Thyroid gland (tissue), 4 donors: Measurements from ENCODE around the gene OGG1. TPM values are rescaled to one million over a fixed set of nuclear protein-coding genes. Genes with fewer than 3 reads are reported as not detected.

ENCODE experiments used
- DNase-seq, 2 donors: peaks; one replicate each; pipeline ENCODE4 v3.0.0-alpha.2; 2019
- H3K27ac ChIP-seq, 3 donors: fragments of 200-600 bp; sonication (generic); 1 replicate in 2 of 3; 2 replicates in 1 of 3; pipeline ENCODE4 v1.5.1; 2016 to 2019; ENCODE audit warnings: mild to moderate bottlenecking in 1 of 3, moderate library complexity in 1 of 3
- H3K27me3 ChIP-seq: fragments of 200-600 bp; sonication (generic); one replicate; pipeline ENCODE4 v1.5.1; 2019
- H3K36me3 ChIP-seq, 2 donors: fragments of 200-600 bp; sonication (generic); one replicate each; pipeline ENCODE4 v1.5.1; 2016 to 2019
- H3K4me1 ChIP-seq, 2 donors: fragments of 200-600 bp; sonication (generic); one replicate each; pipeline ENCODE4 v1.5.1; 2017 to 2019
- H3K4me3 ChIP-seq, 3 donors: fragments of 200-600 bp; sonication (generic); replicated peaks in 1 of 3; 1 replicate in 2 of 3; 2 replicates in 1 of 3; pipeline ENCODE4 v1.5.1; 2016; ENCODE audit warnings: mild to moderate bottlenecking in 1 of 3
- H3K9me3 ChIP-seq: fragments of 200-600 bp; sonication (generic); one replicate; pipeline ENCODE4 v1.5.1; 2017
- CTCF ChIP-seq, 6 experiments: fragments of 200-600 bp in 3 of 6; fragments of 450-650 bp in 3 of 6; sonication (generic) in 3 of 6; IDR thresholded peaks; one replicate each; pipeline ENCODE4 v1.5.1; 2016 to 2019; ENCODE audit warnings: antibody characterized with exemption in 6 of 6, mild to moderate bottlenecking in 2 of 6, inconsistent platforms in 1 of 6, moderate library complexity in 1 of 6
- POLR2A ChIP-seq, 2 donors: fragments of 450-650 bp; IDR thresholded peaks; one replicate each; pipeline ENCODE4 v1.6.1; 2017; ENCODE audit warnings: antibody characterized with exemption in 2 of 2, mild to moderate bottlenecking in 2 of 2, moderate library complexity in 1 of 2
- WGBS, 2 donors: methylation state at CpG; one replicate each; pipeline ENCODE4 v1.1.5; 2017; 5-methylcytosine and 5-hydroxymethylcytosine counted together
- intact Hi-C: fragments of 100-400 bp; cut with DNase I; formaldehyde crosslinking; loops from one replicate; pipeline ENCODE4 v1.15.1; 2023
- total RNA-seq, 4 donors: library from RNA; depleted of rRNA; stranded (reverse); fragments of >200 nt; gene quantifications; one replicate each; pipeline ENCODE4 v1.2.3, GENCODE V29; 2016

Gene OGG1
- total RNA-seq, 4 donors from 2014 or later, result 23.7 to 46.6 (median 30.3) TPM

GRCh38 chr3:9718118-9718517 lies 31.6 kb upstream of the OGG1 start:
- intact Hi-C loops, result no loop called here
- no peak for DNase-seq
- H3K36me3 ChIP-seq, result no peaks in the 10 kb centered on the region
- no peaks in the 10 kb centered on the region for H3K9me3 ChIP-seq
- H3K27me3 ChIP-seq, result no peaks in the 10 kb centered on the region
- no peak for TF ChIP-seq CTCF (IDR thresholded peaks at IDR 0.05)
- TF ChIP-seq POLR2A (IDR thresholded peaks at IDR 0.05), result no peak
- 74 to 82% methylated on average over 4 of the region's 4 CpGs for WGBS, 2 donors
- H3K4me3 ChIP-seq, result no peak overlapping the region
- no peaks in the 10 kb centered on the region for H3K4me1 ChIP-seq
- H3K27ac ChIP-seq, result no peak overlapping the region

DNA sequence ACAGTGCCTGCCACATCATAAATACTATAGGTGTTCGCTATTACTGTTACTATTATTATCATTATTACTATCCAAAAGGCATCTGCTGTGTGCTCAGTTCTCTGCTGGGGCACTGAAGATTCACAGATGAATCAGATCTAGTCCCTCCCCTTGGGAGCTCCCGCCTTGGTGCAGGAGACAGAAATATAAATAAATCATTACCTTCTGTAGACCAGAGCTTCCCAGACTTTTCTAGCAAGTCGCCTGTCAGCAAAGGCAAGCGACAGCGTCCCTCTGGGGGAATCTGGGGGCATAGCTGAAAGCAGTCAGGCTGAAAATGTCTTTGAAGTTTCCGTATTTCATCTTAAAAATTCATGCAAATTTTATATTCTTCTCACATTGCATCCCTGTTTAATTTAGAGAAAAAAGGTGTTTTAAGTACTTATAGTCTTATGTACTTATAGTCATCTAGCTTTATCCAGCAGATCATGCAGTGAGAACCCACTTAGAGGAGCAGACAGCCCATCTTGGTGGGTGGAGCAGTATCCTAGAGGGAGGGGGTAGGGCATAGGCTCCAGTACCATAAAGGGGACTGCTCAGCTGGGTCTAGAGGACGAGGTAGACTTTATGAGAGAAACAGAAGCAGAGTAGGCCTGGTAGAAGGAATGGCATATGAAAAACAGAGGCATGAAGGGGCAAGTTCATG lies 28.6 kb upstream of the OGG1 start:
- WGBS, 2 donors, result 43 to 45% methylated on average over 7 of the region's 7 CpGs
- H3K27me3 ChIP-seq, result no peaks in the 10 kb centered on the region
- no peak for TF ChIP-seq POLR2A (IDR thresholded peaks at IDR 0.05)
- no peak for TF ChIP-seq CTCF (IDR thresholded peaks at IDR 0.05)
- intact Hi-C loops, result no loop called here
- no peaks in the 10 kb centered on the region for H3K4me1 ChIP-seq
- no peak for DNase-seq
- H3K36me3 ChIP-seq, result no peaks in the 10 kb centered on the region
- H3K27ac ChIP-seq, result no peak overlapping the region
- H3K4me3 ChIP-seq, result no peak overlapping the region
- no peaks in the 10 kb centered on the region for H3K9me3 ChIP-seq

DNA sequence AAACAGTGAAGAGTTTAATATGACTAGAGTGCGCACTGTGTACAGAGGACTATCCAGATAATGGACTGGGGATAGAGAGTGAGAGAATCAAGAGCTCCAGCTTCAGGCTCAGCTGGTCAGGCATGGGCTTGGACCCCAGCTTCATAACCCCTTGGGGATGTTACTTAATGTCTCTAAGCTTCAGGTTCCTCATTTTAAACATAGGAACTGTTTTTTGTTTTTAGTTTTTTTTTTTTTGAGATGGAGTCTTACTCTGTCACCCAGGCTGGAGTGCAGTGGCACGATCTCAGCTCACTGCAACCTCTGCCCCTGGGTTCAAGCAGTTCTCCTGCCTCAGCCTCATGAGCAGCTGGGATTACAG lies 28.1 kb upstream of the OGG1 start:
- no peaks in the 10 kb centered on the region for H3K36me3 ChIP-seq
- WGBS, 2 donors, result 90% methylated on average over 2 of the region's 2 CpGs
- TF ChIP-seq POLR2A (IDR thresholded peaks at IDR 0.05) (no peak), CTCF (IDR thresholded peaks at IDR 0.05) (no peak)
- intact Hi-C loops, result no loop called here
- no peaks in the 10 kb centered on the region for H3K4me1 ChIP-seq
- DNase-seq, result no peak
- H3K27me3 ChIP-seq, result no peaks in the 10 kb centered on the region
- no peak overlapping the region for H3K4me3 ChIP-seq
- no peaks in the 10 kb centered on the region for H3K9me3 ChIP-seq
- H3K27ac ChIP-seq, result no peak overlapping the region

- 86 to 87% methylated on average over 4 of the region's 4 CpGs for WGBS, 2 donors
- Histone ChIP-seq H3K27ac (no peak overlapping the region), H3K4me1 (peaks cover 4 to 5% of the 10 kb centered on the region in 2 donors), H3K36me3 (no peaks in the 10 kb centered on the region), H3K9me3 (no peaks in the 10 kb centered on the region), H3K4me3 (no peak overlapping the region), H3K27me3 (no peaks in the 10 kb centered on the region)
- TF ChIP-seq CTCF (IDR thresholded peaks at IDR 0.05), result no peak
- no peak for TF ChIP-seq POLR2A (IDR thresholded peaks at IDR 0.05)
- no peak for DNase-seq
- intact Hi-C loops, result no loop called here
Measured at GRCh38 chr3:9725775-9726515, 23.8 kb upstream of the OGG1 start.

DNA sequence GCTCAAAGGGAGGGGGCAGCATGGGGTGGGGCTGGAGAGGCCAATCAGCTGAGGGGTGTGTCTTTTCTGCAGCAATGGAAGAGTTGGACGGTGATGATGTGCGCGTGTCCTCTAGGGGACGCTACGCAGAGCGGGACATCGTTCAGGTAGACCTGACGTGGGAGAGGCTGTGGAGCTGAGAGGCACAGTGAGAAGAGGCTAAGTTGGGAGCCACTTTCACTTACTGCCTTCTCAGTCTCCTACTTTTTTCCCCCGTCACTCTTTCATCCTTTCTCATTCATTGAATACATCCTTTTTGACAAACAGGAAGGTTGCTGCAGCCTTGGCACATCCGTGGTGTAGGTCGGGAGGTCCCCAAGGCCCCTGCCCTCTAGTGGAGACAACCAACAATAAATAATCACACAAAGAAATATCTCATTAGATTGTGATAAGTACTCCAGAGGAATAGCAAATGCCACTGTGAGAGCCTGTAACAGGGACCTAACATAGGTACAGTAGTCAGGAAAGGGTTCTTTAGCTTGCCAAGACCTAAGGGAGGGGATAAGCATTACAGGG lies 22.6 kb upstream of the OGG1 start:
- Histone ChIP-seq H3K4me1 (peaks cover 5% of the 10 kb centered on the region in 2 donors), H3K9me3 (no peaks in the 10 kb centered on the region), H3K36me3 (no peaks in the 10 kb centered on the region), H3K27me3 (no peaks in the 10 kb centered on the region), H3K4me3 (no peak overlapping the region), H3K27ac (no peak overlapping the region)
- DNase-seq, result no peak
- TF ChIP-seq POLR2A (IDR thresholded peaks at IDR 0.05), result no peak
- peak in 1 of 6 experiments; percentile 12 for TF ChIP-seq CTCF (IDR thresholded peaks at IDR 0.05)
- WGBS, 2 donors, result 11 to 17% methylated on average over 11 of the region's 11 CpGs
- intact Hi-C loops, result no loop called here
